IPS-18a (cell line): ENCODE data around the gene SKOR1.

ENCODE experiments used
- H3K27ac ChIP-seq: one replicate; pipeline ENCODE4 v1.5.1; 2013; ENCODE audit warnings: low read length
- H3K27me3 ChIP-seq: one replicate; pipeline ENCODE4 v1.6.1; 2013; ENCODE audit warnings: mild to moderate bottlenecking, low read length; ENCODE audit not compliant: control insufficient read depth, insufficient read depth
- H3K36me3 ChIP-seq: one replicate; pipeline ENCODE4 v1.6.1; 2013; ENCODE audit warnings: low read depth, low read length; ENCODE audit not compliant: control insufficient read depth
- H3K4me1 ChIP-seq: one replicate; pipeline ENCODE4 v1.6.1; 2013; ENCODE audit warnings: low read depth, low read length; ENCODE audit not compliant: control insufficient read depth
- H3K4me3 ChIP-seq: one replicate; pipeline ENCODE4 v1.5.1; 2013; ENCODE audit warnings: low read length
- H3K9ac ChIP-seq: one replicate; pipeline ENCODE4 v1.6.1; 2013; ENCODE audit warnings: mild to moderate bottlenecking, low read length, moderate library complexity
- H3K9me3 ChIP-seq: one replicate; pipeline ENCODE4 v1.6.1; 2013; ENCODE audit warnings: low read depth, low read length; ENCODE audit not compliant: control insufficient read depth

SKOR1 gene

GRCh38 chr15:67809441-67809840 lies 15.9 kb upstream of the SKOR1 start:
- Histone ChIP-seq H3K36me3 (no peaks in the 10 kb centered on the region), H3K9me3 (no peaks in the 10 kb centered on the region), H3K9ac (no peak overlapping the region), H3K27me3 (no peaks in the 10 kb centered on the region), H3K4me3 (no peak overlapping the region), H3K4me1 (peaks cover 15% of the 10 kb centered on the region), H3K27ac (no peak overlapping the region)

- Histone ChIP-seq H3K9me3 (no peaks in the 10 kb centered on the region), H3K36me3 (no peaks in the 10 kb centered on the region), H3K27ac (no peak overlapping the region), H3K4me1 (peaks cover 10% of the 10 kb centered on the region), H3K4me3 (no peak overlapping the region), H3K27me3 (no peaks in the 10 kb centered on the region), H3K9ac (no peak overlapping the region)
These were observed 15.4 kb upstream of the SKOR1 start for GRCh38 chr15:67809866-67810265.

- no peak overlapping the region for H3K9ac ChIP-seq
- H3K9me3 ChIP-seq = no peaks in the 10 kb centered on the region
- no peaks in the 10 kb centered on the region for H3K4me1 ChIP-seq
- H3K27me3 ChIP-seq = peaks cover 10% of the 10 kb centered on the region
- H3K4me3 ChIP-seq = no peak overlapping the region
- H3K27ac ChIP-seq = no peak overlapping the region
- no peaks in the 10 kb centered on the region for H3K36me3 ChIP-seq
These were observed 13.1 kb upstream of the SKOR1 start for GRCh38 chr15:67812241-67812644.

GRCh38 chr15:67813104-67813634 lies 12.1 kb upstream of the SKOR1 start:
- no peak overlapping the region for H3K9ac ChIP-seq
- no peaks in the 10 kb centered on the region for H3K4me1 ChIP-seq
- no peak overlapping the region for H3K4me3 ChIP-seq
- H3K9me3 ChIP-seq = no peaks in the 10 kb centered on the region
- H3K36me3 ChIP-seq = no peaks in the 10 kb centered on the region
- peaks cover 19% of the 10 kb centered on the region for H3K27me3 ChIP-seq
- H3K27ac ChIP-seq = no peak overlapping the region

- no peak overlapping the region for H3K27ac ChIP-seq
- H3K4me3 ChIP-seq = no peak overlapping the region
- H3K9me3 ChIP-seq = no peaks in the 10 kb centered on the region
- H3K4me1 ChIP-seq = no peaks in the 10 kb centered on the region
- H3K9ac ChIP-seq = no peak overlapping the region
- no peaks in the 10 kb centered on the region for H3K36me3 ChIP-seq
- peaks cover 38% of the 10 kb centered on the region for H3K27me3 ChIP-seq
These were observed 10.2 kb upstream of the SKOR1 start for GRCh38 chr15:67815036-67815592.

- no peaks in the 10 kb centered on the region for H3K36me3 ChIP-seq
- H3K9ac ChIP-seq = no peak overlapping the region
- H3K27ac ChIP-seq = no peak overlapping the region
- no peaks in the 10 kb centered on the region for H3K4me1 ChIP-seq
- peaks cover 54% of the 10 kb centered on the region for H3K27me3 ChIP-seq
- no peak overlapping the region for H3K4me3 ChIP-seq
- H3K9me3 ChIP-seq = no peaks in the 10 kb centered on the region
These were observed 8.6 kb upstream of the SKOR1 start for GRCh38 chr15:67816668-67817067.

- Histone ChIP-seq H3K4me3 (no peak overlapping the region), H3K9me3 (no peaks in the 10 kb centered on the region), H3K4me1 (no peaks in the 10 kb centered on the region), H3K27me3 (peaks cover 72% of the 10 kb centered on the region), H3K36me3 (no peaks in the 10 kb centered on the region), H3K9ac (no peak overlapping the region), H3K27ac (no peak overlapping the region)
These were observed 6.8 kb upstream of the SKOR1 start for GRCh38 chr15:67818464-67818863.

- Histone ChIP-seq H3K27ac (no peak overlapping the region), H3K4me3 (peak overlapping the region; percentile 28), H3K9me3 (no peaks in the 10 kb centered on the region), H3K36me3 (no peaks in the 10 kb centered on the region), H3K4me1 (peaks cover 2% of the 10 kb centered on the region), H3K27me3 (peaks cover 84% of the 10 kb centered on the region), H3K9ac (no peak overlapping the region)
These were observed 5.7 kb upstream of the SKOR1 start for GRCh38 chr15:67819636-67820035.

GRCh38 chr15:67820122-67820991 lies 5.0 kb upstream of the SKOR1 start:
- Histone ChIP-seq H3K9me3 (no peaks in the 10 kb centered on the region), H3K4me1 (peaks cover 5% of the 10 kb centered on the region), H3K27ac (no peak overlapping the region), H3K4me3 (peak overlapping the region; percentile 28), H3K27me3 (peaks cover 91% of the 10 kb centered on the region), H3K36me3 (no peaks in the 10 kb centered on the region), H3K9ac (no peak overlapping the region)

- Histone ChIP-seq H3K27ac (no peak overlapping the region), H3K36me3 (no peaks in the 10 kb centered on the region), H3K27me3 (peaks cover 99% of the 10 kb centered on the region), H3K9me3 (no peaks in the 10 kb centered on the region), H3K4me1 (peaks cover 5% of the 10 kb centered on the region), H3K9ac (no peak overlapping the region), H3K4me3 (no peak overlapping the region)
These were observed 4.1 kb upstream of the SKOR1 start for GRCh38 chr15:67820992-67821783.

GRCh38 chr15:67821784-67822440 lies 3.4 kb upstream of the SKOR1 start:
- Histone ChIP-seq H3K4me1 (peaks cover 5% of the 10 kb centered on the region), H3K27ac (no peak overlapping the region), H3K27me3 (peaks cover 100% of the 10 kb centered on the region)

More at GRCh38 chr15:67821784-67822440, 3.4 kb upstream of the SKOR1 start:
- H3K9ac ChIP-seq = no peak overlapping the region
- H3K4me3 ChIP-seq = no peak overlapping the region
- no peaks in the 10 kb centered on the region for H3K36me3 ChIP-seq
- no peaks in the 10 kb centered on the region for H3K9me3 ChIP-seq
